Ovary (tissue), 3 donors: ENCODE results near the gene CFAP97D1.

ENCODE experiments used
- CTCF ChIP-seq, 3 donors: fragments of 450-650 bp in 2 of 3; fragments of 200-600 bp in 1 of 3; IDR thresholded peaks; one replicate each; pipeline versions ENCODE4 v1.5.1 to v1.8.0; 2016 to 2022; ENCODE audit warnings: antibody characterized with exemption in 3 of 3, mild to moderate bottlenecking in 1 of 3
- EP300 ChIP-seq: sonication (generic); formaldehyde crosslinking; IDR thresholded peaks from one replicate; pipeline ENCODE4 v1.6.1; 2017; ENCODE audit warnings: antibody characterized with exemption
- POLR2A ChIP-seq: fragments of 450-650 bp; IDR thresholded peaks from one replicate; pipeline ENCODE4 v1.6.1; 2017; ENCODE audit warnings: antibody characterized with exemption, mild to moderate bottlenecking, moderate library complexity
- donor health status: DM: no; HTN: no; CAD: no.

- TF ChIP-seq CTCF (IDR thresholded peaks at IDR 0.05) (no peak), EP300 (no peak), POLR2A (no peak)
Measured at GRCh38 chr17:43827596-43827995, 47.4 kb downstream of the CFAP97D1 start.
